D341Med (cell line): Measurements from ENCODE around the gene WDR7.
A peak's percentile ranks its signal among the peaks of the same experiment; 100 is the strongest.

ENCODE experiments used
- DNase-seq: peaks from one replicate; pipeline ENCODE4 v3.0.0; 2012; ENCODE audit warnings: low spot score

WDR7 gene

DNA sequence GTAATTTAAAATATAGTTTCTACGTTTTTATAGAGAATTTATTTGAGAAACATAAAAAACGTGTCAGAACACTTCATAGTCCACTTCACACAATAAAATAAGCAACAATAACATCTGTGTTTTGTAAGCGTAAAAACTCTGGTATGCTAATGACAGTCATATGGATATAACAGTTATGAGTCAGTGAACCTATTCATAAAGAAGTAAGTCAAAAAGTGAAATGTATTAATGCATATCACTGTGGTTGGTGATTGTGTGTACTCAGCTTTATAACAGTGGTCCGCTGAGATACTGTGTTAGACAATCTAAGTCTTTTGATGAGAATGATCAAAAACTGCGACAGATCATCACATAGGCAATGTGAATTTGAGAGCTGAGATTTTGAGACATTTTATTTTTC is 153.2 kb downstream of the WDR7 start:
- DNase-seq, result no peak

DNA sequence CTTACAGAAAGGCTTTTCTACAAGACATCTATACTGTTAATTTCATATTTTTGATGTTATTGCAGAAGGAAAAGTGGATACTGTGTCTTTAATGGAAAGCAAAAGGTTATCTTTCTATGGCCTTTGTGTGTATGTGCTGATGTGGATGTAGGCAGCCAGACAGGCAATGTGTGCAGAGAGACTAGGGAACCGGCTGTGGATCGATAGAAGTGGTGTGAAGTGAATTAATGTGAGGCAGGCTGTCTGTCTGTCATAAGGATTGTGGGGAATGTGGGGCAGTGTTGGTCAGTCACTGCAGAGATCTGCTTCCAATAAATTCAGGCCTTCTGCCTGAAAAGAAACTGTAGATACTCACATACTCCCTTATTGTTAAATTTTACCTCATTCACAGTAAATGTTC is 156.7 kb downstream of the WDR7 start:
- no peak for DNase-seq

- no peak for DNase-seq
These were observed 161.5 kb downstream of the WDR7 start for GRCh38 chr18:56812674-56813073.

GRCh38 chr18:56815926-56816325 is 164.8 kb downstream of the WDR7 start:
- DNase-seq, result no peak

- DNase-seq, result no peak
These were observed 172.9 kb downstream of the WDR7 start for GRCh38 chr18:56823986-56824565.

DNA sequence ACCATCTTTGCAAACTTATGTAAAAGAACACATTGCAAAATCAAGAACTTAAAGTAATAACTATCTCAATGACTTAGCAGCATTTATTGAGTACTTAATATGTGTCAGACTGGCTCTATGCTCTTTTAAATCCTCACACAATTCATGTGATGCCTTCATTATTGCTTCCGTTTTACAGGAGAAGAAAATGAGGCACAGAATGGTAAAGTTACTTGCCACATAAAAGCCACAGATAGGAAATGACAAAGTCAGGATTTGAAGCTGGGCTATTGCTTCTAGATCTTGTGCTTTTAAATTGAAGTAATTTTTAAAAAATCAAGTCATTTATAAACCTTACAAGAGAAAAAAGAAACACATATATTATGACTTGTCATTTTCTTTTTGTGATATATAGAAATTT is 174.2 kb downstream of the WDR7 start:
- DNase-seq, result no peak

DNA sequence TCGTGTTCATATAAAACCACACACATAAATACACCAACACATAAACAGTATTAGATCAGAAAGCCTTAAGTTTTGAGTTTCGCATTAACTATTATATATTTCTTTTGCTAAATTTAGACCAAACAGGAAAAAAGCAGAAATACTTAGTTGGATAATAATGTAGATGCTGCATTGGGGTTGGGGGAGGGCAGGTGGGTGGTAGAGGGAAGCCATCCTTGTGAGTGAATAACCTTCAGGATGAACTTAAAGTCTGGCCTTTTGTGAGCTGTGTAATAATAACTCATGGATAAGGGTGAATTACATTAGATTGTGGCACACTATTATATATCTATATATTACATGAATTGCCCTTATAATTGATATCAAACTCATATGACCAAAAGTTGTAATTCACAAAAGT is 174.7 kb downstream of the WDR7 start:
- DNase-seq, result no peak

- DNase-seq, result no peak
These were observed 180.8 kb downstream of the WDR7 start for GRCh38 chr18:56831988-56832387.

DNA sequence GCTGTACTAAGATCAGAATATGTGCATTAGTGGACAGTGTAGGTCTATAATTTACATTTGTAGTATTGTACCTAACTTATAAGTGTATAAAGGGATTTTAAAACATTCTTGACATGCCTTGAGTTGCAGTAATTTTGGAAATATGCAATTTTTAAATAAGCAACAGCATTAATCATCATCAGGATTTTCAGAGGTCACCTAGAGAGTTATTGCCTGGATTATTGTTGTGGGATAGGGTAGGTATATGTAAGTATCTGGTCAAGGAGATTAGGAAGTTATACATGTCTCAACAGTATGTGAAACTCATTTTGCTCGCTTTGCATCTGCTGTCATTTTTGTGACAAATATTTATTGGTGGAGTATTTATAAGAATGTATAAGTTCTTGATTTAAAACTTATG is 184.2 kb downstream of the WDR7 start:
- no peak for DNase-seq

DNA sequence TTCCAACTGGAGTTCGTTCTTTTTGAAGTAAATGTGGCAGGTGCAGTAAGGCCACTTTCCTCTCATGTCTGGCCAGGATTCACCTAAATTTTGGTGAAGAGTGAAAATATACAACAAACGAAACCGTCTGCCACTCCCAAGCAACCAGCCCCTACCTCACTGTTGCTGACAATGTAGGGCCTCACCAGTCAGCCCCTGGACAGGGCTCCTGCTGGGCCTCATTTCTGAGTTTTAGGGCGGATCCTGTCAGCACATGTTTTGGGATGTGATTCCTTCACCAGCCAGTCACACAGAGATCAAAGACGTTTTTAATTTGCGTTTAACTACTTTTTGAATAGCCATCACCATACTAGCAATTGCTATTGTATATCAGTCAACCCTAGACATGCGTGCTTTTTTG is 185.0 kb downstream of the WDR7 start:
- no peak for DNase-seq

DNA sequence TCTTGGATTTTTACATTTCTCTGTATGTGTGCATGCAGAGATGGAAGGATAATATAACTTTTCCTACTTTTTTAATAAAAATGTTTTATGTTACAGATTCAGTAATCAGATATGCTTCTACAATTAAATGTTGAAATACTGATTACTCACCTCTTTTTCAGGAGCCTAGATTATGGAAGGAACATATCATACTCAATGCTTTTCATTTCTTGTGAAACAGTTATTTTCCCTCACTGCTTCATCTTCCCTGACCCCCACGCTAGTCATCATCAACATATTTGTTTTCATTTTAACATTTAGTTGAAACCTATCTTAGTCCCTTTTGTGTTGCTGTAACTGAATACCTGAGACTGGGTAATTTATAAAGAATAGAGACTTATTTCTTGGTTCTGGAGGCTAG is 190.7 kb downstream of the WDR7 start:
- DNase-seq, result no peak

- no peak for DNase-seq
These were observed 192.1 kb downstream of the WDR7 start for GRCh38 chr18:56843241-56843640.

DNA sequence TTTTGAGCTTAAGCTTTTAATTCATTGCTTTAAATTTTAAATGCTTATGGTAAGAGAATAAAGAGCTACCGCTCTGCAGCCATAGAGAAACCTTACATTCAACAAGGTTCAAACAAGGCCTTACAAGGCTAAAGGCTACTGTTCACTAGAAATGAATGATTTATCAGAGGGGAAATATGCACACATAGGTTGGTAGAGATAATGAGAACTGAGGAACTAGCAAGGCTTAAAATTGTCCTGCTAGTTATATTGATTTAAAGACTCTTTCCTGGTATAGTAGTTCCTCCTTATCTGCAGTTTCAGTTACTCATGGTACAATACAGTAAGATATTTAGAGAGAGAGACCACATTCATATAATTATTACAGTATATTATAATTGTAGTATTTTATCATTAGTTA is 193.4 kb downstream of the WDR7 start:
- DNase-seq, result no peak

DNA sequence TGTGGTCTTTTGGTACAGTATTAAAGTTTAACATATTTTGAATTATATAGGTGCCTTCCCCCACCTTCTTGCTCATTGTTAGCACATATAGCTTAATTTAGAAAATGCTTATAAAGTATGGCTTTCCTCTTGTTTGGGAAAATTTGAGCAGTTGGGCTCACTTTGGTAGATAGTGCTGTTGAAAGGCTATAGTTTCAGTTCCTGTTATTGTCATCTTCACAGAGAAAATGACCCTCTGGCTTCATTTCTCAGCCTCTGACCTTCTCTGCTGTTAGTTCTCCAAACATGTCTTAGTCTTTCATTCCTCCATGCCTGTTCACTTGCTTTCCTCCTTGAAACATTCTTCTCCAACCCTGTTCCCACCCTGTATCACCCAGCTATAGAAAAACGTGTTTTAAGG is 200.6 kb downstream of the WDR7 start:
- no peak for DNase-seq

DNA sequence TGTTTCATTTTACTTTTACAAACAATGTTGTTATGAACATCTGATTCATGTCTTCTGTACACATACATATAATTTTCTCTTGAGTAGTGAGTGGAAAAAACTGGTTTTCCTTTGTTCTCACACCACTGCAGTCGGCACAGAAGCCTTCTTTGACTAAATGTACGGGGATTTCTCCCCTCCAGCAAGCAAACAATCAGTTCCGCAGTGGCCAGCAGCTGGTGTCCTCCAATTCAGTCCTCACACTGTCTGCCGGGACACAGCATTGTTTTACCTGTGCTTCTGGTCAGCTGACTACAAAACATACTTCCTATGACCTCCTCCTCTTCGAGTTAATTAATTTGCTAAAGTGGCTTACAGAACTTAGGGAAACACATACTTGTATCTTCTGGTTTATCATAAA is 202.8 kb downstream of the WDR7 start:
- no peak for DNase-seq

DNA sequence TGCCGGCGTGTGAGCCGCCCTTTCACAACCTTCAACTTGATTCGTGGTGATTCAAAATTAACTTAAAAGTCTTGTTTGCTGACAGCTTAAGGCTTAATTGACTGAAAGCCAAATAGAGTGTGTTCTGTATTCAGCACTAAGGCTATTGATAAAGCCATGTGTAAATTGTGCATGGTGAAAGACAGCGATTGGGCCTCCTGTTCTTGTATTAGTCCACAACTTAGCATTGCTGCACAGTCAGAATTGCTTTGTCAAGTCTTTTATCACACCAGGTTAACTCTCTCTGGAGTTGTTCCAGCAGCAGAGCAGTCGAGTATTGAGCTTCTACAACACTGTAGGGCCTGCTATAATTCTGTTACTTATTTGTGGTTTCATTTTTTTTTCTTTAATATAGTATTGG is 210.1 kb downstream of the WDR7 start:
- no peak for DNase-seq

DNA sequence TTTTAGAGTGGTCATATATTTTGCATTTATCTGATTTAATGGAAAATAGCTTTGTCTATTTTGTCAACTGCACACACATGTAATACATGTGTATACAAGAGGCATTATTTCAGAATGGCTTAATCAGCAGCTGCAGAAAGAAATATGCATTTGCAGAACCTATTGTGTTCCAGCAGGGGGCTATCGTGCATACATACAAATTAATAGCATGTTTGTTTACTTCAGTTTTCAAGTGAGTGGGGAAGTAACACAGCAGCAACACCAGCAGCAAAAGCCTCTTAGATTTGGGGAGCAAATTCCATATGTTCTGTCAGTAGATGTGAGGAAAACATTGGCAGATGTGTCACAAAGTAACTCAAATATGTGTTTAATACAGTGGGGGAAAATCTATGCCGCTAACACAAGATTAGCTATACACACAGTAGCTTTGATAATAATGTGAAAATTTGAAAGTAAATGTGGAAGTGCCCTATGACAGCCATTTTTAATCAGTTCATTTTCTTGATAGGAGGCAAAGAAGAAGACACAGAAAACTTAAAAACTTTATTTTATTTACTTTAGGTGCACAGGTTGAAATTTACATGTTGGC is 218.1 kb downstream of the WDR7 start:
- DNase-seq, result peak; percentile 61

GRCh38 chr18:56870982-56871381 is 219.8 kb downstream of the WDR7 start:
- DNase-seq, result no peak

- DNase-seq, result no peak
These were observed 221.0 kb downstream of the WDR7 start for GRCh38 chr18:56872140-56872539.

GRCh38 chr18:56873441-56874140 is 222.4 kb downstream of the WDR7 start:
- no peak for DNase-seq

DNA sequence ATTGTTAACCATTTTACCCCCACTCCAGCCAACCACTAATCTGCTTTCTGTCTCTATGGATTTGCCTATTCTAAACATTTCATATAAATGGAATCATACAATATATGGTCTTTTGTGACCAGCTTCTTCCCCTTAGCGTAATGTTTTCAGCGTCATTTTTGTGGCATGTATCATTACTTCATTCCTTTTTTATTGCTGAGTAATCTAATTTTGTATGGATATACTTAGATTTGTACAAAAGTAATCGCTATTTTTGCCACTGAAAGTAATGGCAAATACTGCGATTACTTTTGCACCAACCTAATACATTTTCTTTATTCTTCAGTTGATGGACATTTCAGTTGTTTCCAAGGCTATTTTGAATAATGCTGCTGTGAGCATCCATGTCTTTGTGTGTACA is 227.6 kb downstream of the WDR7 start:
- no peak for DNase-seq

DNA sequence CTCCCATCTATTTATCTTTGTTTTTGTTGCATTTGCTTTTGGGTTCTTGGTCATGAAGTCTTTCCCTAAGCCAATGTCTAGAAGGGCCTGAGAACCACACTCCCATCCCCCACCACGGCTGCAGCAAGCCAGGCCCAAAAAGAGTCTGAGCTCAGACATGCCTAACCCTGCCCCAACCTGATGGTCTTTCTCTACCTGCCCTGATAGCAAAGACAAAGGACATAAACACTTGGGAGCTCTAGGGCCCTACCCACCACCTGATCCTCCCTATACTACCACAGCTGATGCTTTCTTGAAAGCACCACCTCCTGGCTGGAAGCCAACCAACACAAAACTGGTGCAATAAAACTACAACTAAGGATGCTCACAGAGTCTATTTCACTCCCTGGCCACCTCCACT is 233.4 kb downstream of the WDR7 start:
- no peak for DNase-seq

- no peak for DNase-seq
These were observed 237.8 kb downstream of the WDR7 start for GRCh38 chr18:56888978-56889377.

DNA sequence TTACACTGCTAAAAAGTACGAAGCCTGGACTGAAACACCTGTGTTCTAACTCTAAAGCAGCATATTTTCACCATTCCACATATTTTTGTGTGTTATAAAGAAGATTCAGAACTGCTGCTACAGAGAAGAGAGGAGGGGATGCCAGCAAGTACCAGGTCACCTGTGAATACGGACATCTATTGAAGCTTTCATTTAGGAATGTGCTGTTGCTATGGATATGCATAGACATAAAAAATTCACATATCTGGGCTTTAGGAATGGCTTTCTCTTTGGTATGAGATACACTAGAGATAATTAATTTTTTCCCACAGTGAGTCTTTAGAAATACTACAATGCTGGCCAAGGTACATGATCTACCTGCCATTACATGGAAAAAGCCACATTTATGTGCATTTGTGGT is 238.5 kb downstream of the WDR7 start:
- no peak for DNase-seq
